Measurements from ENCODE around the gene A4GALT.

A4GALT gene

GRCh38 chr22:42732081-42732480 is 11.4 kb upstream of the A4GALT start:
- no peak overlapping the region for H3K9ac ChIP-seq (ENCODE audit: low read depth, low read length)
- DNase-seq (no peak), ATAC-seq (ENCODE audit: insufficient read depth, low read depth) (no peak)
- no peaks in the 10 kb centered on the region for H3K4me1 ChIP-seq (ENCODE audit: insufficient read depth, low read length)
- H3K27ac ChIP-seq (ENCODE audit: low read length), result no peak overlapping the region
- no peak overlapping the region for H2AFZ ChIP-seq (ENCODE audit: low read depth, low read length)
- H4K20me1 ChIP-seq (ENCODE audit: insufficient read depth, low read length), result no peaks in the 10 kb centered on the region
- no peak overlapping the region for H3K4me2 ChIP-seq (ENCODE audit: insufficient read depth, low read length)
- no peaks in the 10 kb centered on the region for H3K9me3 ChIP-seq (ENCODE audit: insufficient read depth, low read length, severe bottlenecking)
- H3K79me2 ChIP-seq (ENCODE audit: insufficient read depth, low read length), result no peaks in the 10 kb centered on the region
- H3K4me3 ChIP-seq (ENCODE audit: low read depth in 1 of 2, low read length in 2 of 2), result no peak overlapping the region
- H3K36me3 ChIP-seq (ENCODE audit: insufficient read depth, low read length), result no peaks in the 10 kb centered on the region
- TF ChIP-seq CTCF (IDR thresholded peaks at IDR 0.05; ENCODE audit: borderline replicate concordance, extremely low read depth, low read length, poor library complexity, severe bottlenecking) (no peak), EZH2 (IDR thresholded peaks at IDR 0.05; ENCODE audit: borderline replicate concordance, low read depth, low read length, severe bottlenecking) (no peak)
- no peaks in the 10 kb centered on the region for H3K27me3 ChIP-seq (ENCODE audit: insufficient read depth, low read length, poor library complexity)

GRCh38 chr22:42726811-42727210 is 6.1 kb upstream of the A4GALT start:
- no peak overlapping the region for H3K4me2 ChIP-seq (ENCODE audit: insufficient read depth, low read length)
- no peak for DNase-seq
- no peak overlapping the region for H2AFZ ChIP-seq (ENCODE audit: low read depth, low read length)
- ATAC-seq (ENCODE audit: insufficient read depth, low read depth), result no peak
- no peak overlapping the region for H3K4me3 ChIP-seq (ENCODE audit: low read depth in 1 of 2, low read length in 2 of 2)
- no peaks in the 10 kb centered on the region for H3K27me3 ChIP-seq (ENCODE audit: insufficient read depth, low read length, poor library complexity)
- H3K4me1 ChIP-seq (ENCODE audit: insufficient read depth, low read length), result no peaks in the 10 kb centered on the region
- no peak overlapping the region for H3K27ac ChIP-seq (ENCODE audit: low read length)
- no peaks in the 10 kb centered on the region for H3K36me3 ChIP-seq (ENCODE audit: insufficient read depth, low read length)
- H4K20me1 ChIP-seq (ENCODE audit: insufficient read depth, low read length), result no peaks in the 10 kb centered on the region
- H3K79me2 ChIP-seq (ENCODE audit: insufficient read depth, low read length), result no peaks in the 10 kb centered on the region
- TF ChIP-seq EZH2 (IDR thresholded peaks at IDR 0.05; ENCODE audit: borderline replicate concordance, low read depth, low read length, severe bottlenecking) (no peak), CTCF (IDR thresholded peaks at IDR 0.05; ENCODE audit: borderline replicate concordance, extremely low read depth, low read length, poor library complexity, severe bottlenecking) (no peak)
- H3K9ac ChIP-seq (ENCODE audit: low read depth, low read length), result no peak overlapping the region
- H3K9me3 ChIP-seq (ENCODE audit: insufficient read depth, low read length, severe bottlenecking), result no peaks in the 10 kb centered on the region

GRCh38 chr22:42725606-42726355 is 5.1 kb upstream of the A4GALT start:
- no peaks in the 10 kb centered on the region for H3K36me3 ChIP-seq (ENCODE audit: insufficient read depth, low read length)
- no peak overlapping the region for H3K4me2 ChIP-seq (ENCODE audit: insufficient read depth, low read length)
- H3K27me3 ChIP-seq (ENCODE audit: insufficient read depth, low read length, poor library complexity), result no peaks in the 10 kb centered on the region
- no peak overlapping the region for H3K27ac ChIP-seq (ENCODE audit: low read length)
- TF ChIP-seq EZH2 (IDR thresholded peaks at IDR 0.05; ENCODE audit: borderline replicate concordance, low read depth, low read length, severe bottlenecking), result no peak
- TF ChIP-seq CTCF (IDR thresholded peaks at IDR 0.05; ENCODE audit: borderline replicate concordance, extremely low read depth, low read length, poor library complexity, severe bottlenecking), result no peak
- no peak overlapping the region for H3K9ac ChIP-seq (ENCODE audit: low read depth, low read length)
- DNase-seq (no peak), ATAC-seq (ENCODE audit: insufficient read depth, low read depth) (no peak)
- no peaks in the 10 kb centered on the region for H3K79me2 ChIP-seq (ENCODE audit: insufficient read depth, low read length)
- no peaks in the 10 kb centered on the region for H3K9me3 ChIP-seq (ENCODE audit: insufficient read depth, low read length, severe bottlenecking)
- H2AFZ ChIP-seq (ENCODE audit: low read depth, low read length), result no peak overlapping the region
- H3K4me3 ChIP-seq (ENCODE audit: low read depth in 1 of 2, low read length in 2 of 2), result no peak overlapping the region
- no peaks in the 10 kb centered on the region for H4K20me1 ChIP-seq (ENCODE audit: insufficient read depth, low read length)
- H3K4me1 ChIP-seq (ENCODE audit: insufficient read depth, low read length), result no peaks in the 10 kb centered on the region

All from DND-41 (cell line).